Thoracic aorta (tissue), 2 donors: Measurements from ENCODE around the gene RELN. TPM values are rescaled to one million over a fixed set of nuclear protein-coding genes. Genes with fewer than 3 reads are reported as not detected.

ENCODE experiments used
- ATAC-seq: fragments of 150-250 bp; one replicate; pipeline ENCODE4 v1.8.0; 2017; ENCODE audit warnings: low read depth; ENCODE audit not compliant: insufficient number of reproducible peaks, low FRiP score
- DNase-seq: peaks from one replicate; pipeline ENCODE4 v3.0.0-alpha.2; 2020; ENCODE audit warnings: low spot score
- H3K27ac ChIP-seq, 2 donors: fragments of 200-600 bp; sonication (generic); 1 replicate in 1 of 2; 2 replicates in 1 of 2; pipeline ENCODE4 v1.5.1; 2016; ENCODE audit warnings: mild to moderate bottlenecking in 2 of 2, moderate library complexity in 2 of 2
- H3K27me3 ChIP-seq: fragments of 200-600 bp; sonication (generic); replicated peaks from 2 replicates; pipeline ENCODE4 v1.6.0; 2016; ENCODE audit warnings: mild to moderate bottlenecking; ENCODE audit not compliant: insufficient read depth
- H3K36me3 ChIP-seq: fragments of 200-600 bp; sonication (generic); one replicate; pipeline ENCODE4 v1.5.1; 2016
- H3K4me1 ChIP-seq, 2 donors: fragments of 200-600 bp; sonication (generic); 1 replicate in 1 of 2; 2 replicates in 1 of 2; pipeline versions ENCODE4 v1.5.1 to v1.6.0; 2016; ENCODE audit warnings: low read depth in 2 of 2, mild to moderate bottlenecking in 1 of 2; ENCODE audit not compliant: control insufficient read depth in 1 of 2
- H3K4me3 ChIP-seq: fragments of 200-600 bp; sonication (generic); 2 replicates; pipeline ENCODE4 v1.5.1; 2016; ENCODE audit warnings: mild to moderate bottlenecking
- H3K9me3 ChIP-seq: fragments of 200-600 bp; sonication (generic); 2 replicates; pipeline ENCODE4 v1.5.1; 2016
- total RNA-seq, 2 donors: library from RNA; depleted of rRNA; stranded (reverse); fragments of >200 nt; gene quantifications; one replicate each; pipeline versions ENCODE4 v1.1.0 to v1.2.3, GENCODE V29; 2016
- TF ChIP-seq, protein P1 (sequence below): fragments of 200-600 bp; sonication (generic); IDR thresholded peaks from one replicate; pipeline ENCODE4 v1.5.1; 2019; ENCODE audit warnings: antibody characterized with exemption

Gene RELN
- total RNA-seq, 2 donors from 2014 or later: 0.49 to 5.1 TPM

DNA sequence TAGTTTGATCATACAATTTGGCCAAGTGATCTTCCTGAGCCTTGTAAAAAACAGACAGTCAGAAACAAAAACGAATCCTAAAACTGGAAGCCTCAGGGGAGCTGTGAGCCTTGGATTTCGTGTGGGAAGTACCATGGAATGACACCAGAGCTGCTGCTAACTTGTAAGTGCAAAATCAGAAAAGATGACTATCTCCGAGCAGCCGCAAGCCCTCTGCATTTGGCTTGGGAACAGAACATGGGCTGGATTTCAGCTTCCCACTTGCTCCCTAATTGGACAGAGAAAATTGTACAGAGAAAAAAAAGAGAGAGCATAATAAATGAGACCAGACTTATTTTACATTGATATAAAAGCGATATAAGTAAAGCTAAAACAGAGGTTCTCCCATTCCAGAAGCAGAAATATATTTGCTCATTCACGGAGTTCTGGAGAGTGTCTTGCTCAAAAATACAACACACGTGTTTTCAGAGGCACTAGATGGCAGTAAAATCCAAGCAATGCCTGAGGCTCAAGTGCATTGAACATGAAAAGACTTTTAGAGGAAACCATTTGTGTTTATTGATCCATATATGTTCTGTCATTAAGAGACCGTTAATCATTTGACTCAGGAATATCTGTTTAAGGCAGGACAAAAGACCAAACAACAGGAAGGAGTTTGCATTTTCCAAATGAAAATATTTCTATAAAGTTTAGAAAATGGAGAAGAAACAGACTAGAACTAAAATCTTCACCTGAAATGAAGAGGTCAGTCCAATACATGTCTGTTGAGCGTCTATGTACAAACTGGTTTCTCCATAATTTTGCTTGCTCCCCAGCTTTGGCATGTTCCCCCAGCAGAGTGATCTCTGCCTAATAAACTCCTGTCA, 465.2 kb downstream of the RELN start:
- Histone ChIP-seq H3K9me3 (no peaks in the 10 kb centered on the region), H3K36me3 (no peaks in the 10 kb centered on the region), H3K27ac (no peak overlapping the region), H3K27me3 (no peaks in the 10 kb centered on the region), H3K4me3 (no peak overlapping the region), H3K4me1 (no peaks in the 10 kb centered on the region)
- no peak for ATAC-seq
- TF ChIP-seq, protein P1, sequence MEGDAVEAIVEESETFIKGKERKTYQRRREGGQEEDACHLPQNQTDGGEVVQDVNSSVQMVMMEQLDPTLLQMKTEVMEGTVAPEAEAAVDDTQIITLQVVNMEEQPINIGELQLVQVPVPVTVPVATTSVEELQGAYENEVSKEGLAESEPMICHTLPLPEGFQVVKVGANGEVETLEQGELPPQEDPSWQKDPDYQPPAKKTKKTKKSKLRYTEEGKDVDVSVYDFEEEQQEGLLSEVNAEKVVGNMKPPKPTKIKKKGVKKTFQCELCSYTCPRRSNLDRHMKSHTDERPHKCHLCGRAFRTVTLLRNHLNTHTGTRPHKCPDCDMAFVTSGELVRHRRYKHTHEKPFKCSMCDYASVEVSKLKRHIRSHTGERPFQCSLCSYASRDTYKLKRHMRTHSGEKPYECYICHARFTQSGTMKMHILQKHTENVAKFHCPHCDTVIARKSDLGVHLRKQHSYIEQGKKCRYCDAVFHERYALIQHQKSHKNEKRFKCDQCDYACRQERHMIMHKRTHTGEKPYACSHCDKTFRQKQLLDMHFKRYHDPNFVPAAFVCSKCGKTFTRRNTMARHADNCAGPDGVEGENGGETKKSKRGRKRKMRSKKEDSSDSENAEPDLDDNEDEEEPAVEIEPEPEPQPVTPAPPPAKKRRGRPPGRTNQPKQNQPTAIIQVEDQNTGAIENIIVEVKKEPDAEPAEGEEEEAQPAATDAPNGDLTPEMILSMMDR: peak; percentile 35
- DNase-seq: no peak

GRCh38 chr7:103521937-103522336, 467.5 kb downstream of the RELN start:
- no peaks in the 10 kb centered on the region for H3K36me3 ChIP-seq

GRCh38 chr7:103504505-103505135, 484.8 kb downstream of the RELN start:
- TF ChIP-seq, protein P1: no peak
- ATAC-seq: no peak
- no peaks in the 10 kb centered on the region for H3K27me3 ChIP-seq
- H3K9me3 ChIP-seq: no peaks in the 10 kb centered on the region
- H3K36me3 ChIP-seq: no peaks in the 10 kb centered on the region
- DNase-seq: no peak
- no peak overlapping the region for H3K4me3 ChIP-seq
- H3K4me1 ChIP-seq: no peaks in the 10 kb centered on the region
- H3K27ac ChIP-seq: no peak overlapping the region

More at GRCh38 chr7:103521937-103522336, 467.5 kb downstream of the RELN start:
- H3K4me1 ChIP-seq: no peaks in the 10 kb centered on the region
- TF ChIP-seq, protein P1: no peak
- DNase-seq (no peak), ATAC-seq (no peak)
- H3K27ac ChIP-seq: no peak overlapping the region
- no peaks in the 10 kb centered on the region for H3K9me3 ChIP-seq
- H3K4me3 ChIP-seq: no peak overlapping the region
- H3K27me3 ChIP-seq: no peaks in the 10 kb centered on the region

- DNase-seq: no peak
- ATAC-seq: no peak
- Histone ChIP-seq H3K27ac (no peak overlapping the region), H3K4me3 (no peak overlapping the region), H3K27me3 (no peaks in the 10 kb centered on the region), H3K4me1 (no peaks in the 10 kb centered on the region), H3K9me3 (no peaks in the 10 kb centered on the region), H3K36me3 (no peaks in the 10 kb centered on the region)
- TF ChIP-seq, protein P1: no peak
These were observed 488.3 kb downstream of the RELN start for GRCh38 chr7:103501206-103501605.

- H3K4me3 ChIP-seq: no peak overlapping the region
- TF ChIP-seq, protein P1: no peak
- no peak overlapping the region for H3K27ac ChIP-seq
- DNase-seq (no peak), ATAC-seq (no peak)
- H3K36me3 ChIP-seq: no peaks in the 10 kb centered on the region
- no peaks in the 10 kb centered on the region for H3K9me3 ChIP-seq
- no peaks in the 10 kb centered on the region for H3K27me3 ChIP-seq
- H3K4me1 ChIP-seq: no peaks in the 10 kb centered on the region
These were observed 489.5 kb downstream of the RELN start for GRCh38 chr7:103499976-103500375.
